DND-41 (cell line): ENCODE results near the gene MFNG.

ENCODE experiments used
- ATAC-seq: fragments of 200-7000 bp; cut with Tn5 transposase; 3 replicates; pipeline ENCODE4 v1.9.1; 2021; ENCODE audit warnings: low read depth; ENCODE audit not compliant: insufficient read depth
- DNase-seq: peaks from one replicate; pipeline ENCODE4 v3.0.0-alpha.2; 2020
- H2AFZ ChIP-seq: 2 replicates; pipeline ENCODE4 v1.6.0; 2012; ENCODE audit warnings: low read depth, low read length
- H3K27ac ChIP-seq: 2 replicates; pipeline ENCODE4 v1.5.1; 2012; ENCODE audit warnings: low read length, inconsistent platforms
- H3K27me3 ChIP-seq: fragments of 200-600 bp; sonication (generic); 2 replicates; pipeline ENCODE4 v1.6.0; 2012; ENCODE audit warnings: low read length, mild to moderate bottlenecking, inconsistent platforms; ENCODE audit not compliant: insufficient read depth, poor library complexity
- H3K36me3 ChIP-seq: 2 replicates; pipeline ENCODE4 v1.5.1; 2012; ENCODE audit warnings: low read length, inconsistent platforms; ENCODE audit not compliant: insufficient read depth
- H3K4me1 ChIP-seq: 2 replicates; pipeline ENCODE4 v1.5.1; 2012; ENCODE audit warnings: mild to moderate bottlenecking, low read length; ENCODE audit not compliant: insufficient read depth
- H3K4me2 ChIP-seq: 2 replicates; pipeline ENCODE4 v1.6.0; 2012; ENCODE audit warnings: mild to moderate bottlenecking, moderate library complexity, low read length, inconsistent platforms; ENCODE audit not compliant: insufficient read depth
- H3K4me3 ChIP-seq, 2 experiments: fragments of 200-600 bp in 1 of 2; shearing (Covaris generic) in 1 of 2; 2 replicates each; pipeline ENCODE4 v1.5.1; 2012 to 2016; ENCODE audit warnings: inconsistent platforms in 2 of 2, low read length in 2 of 2, mild to moderate bottlenecking in 2 of 2, low read depth in 1 of 2, moderate library complexity in 1 of 2
- H3K79me2 ChIP-seq: 2 replicates; pipeline ENCODE4 v1.6.0; 2012; ENCODE audit warnings: low read length, inconsistent platforms; ENCODE audit not compliant: insufficient read depth
- H3K9ac ChIP-seq: 2 replicates; pipeline ENCODE4 v1.6.0; 2012; ENCODE audit warnings: low read depth, mild to moderate bottlenecking, inconsistent platforms, low read length, moderate library complexity
- H3K9me3 ChIP-seq: 2 replicates; pipeline ENCODE4 v1.5.1; 2012; ENCODE audit warnings: low read length, moderate library complexity, mild to moderate bottlenecking, inconsistent platforms; ENCODE audit not compliant: insufficient read depth, severe bottlenecking
- H4K20me1 ChIP-seq: 2 replicates; pipeline ENCODE4 v1.6.0; 2012; ENCODE audit warnings: low read length; ENCODE audit not compliant: insufficient read depth
- CTCF ChIP-seq: IDR thresholded peaks from 2 replicates; pipeline ENCODE4 v1.5.1; 2012; ENCODE audit warnings: borderline replicate concordance, low read length, moderate library complexity, mild to moderate bottlenecking; ENCODE audit not compliant: poor library complexity, severe bottlenecking; ENCODE audit errors: extremely low read depth
- EZH2 ChIP-seq: IDR thresholded peaks from 3 replicates; pipeline ENCODE4 v1.6.1; 2012; ENCODE audit warnings: borderline replicate concordance, low read depth, mild to moderate bottlenecking, moderate library complexity, low read length, inconsistent platforms; ENCODE audit not compliant: severe bottlenecking

Gene MFNG

GRCh38 chr22:37521236-37521739 lies 35.1 kb upstream of the MFNG start:
- Histone ChIP-seq H3K9ac (no peak overlapping the region), H3K9me3 (no peaks in the 10 kb centered on the region), H3K27ac (no peak overlapping the region), H3K4me3 (no peak overlapping the region), H3K4me1 (no peaks in the 10 kb centered on the region), H4K20me1 (no peaks in the 10 kb centered on the region), H3K27me3 (peaks cover 6% of the 10 kb centered on the region), H3K36me3 (no peaks in the 10 kb centered on the region), H3K4me2 (no peak overlapping the region), H2AFZ (no peak overlapping the region), H3K79me2 (no peaks in the 10 kb centered on the region)
- TF ChIP-seq EZH2 (no peak), CTCF (no peak)
- ATAC-seq (no peak), DNase-seq (no peak)

- Histone ChIP-seq H3K4me3 (no peak overlapping the region), H3K36me3 (no peaks in the 10 kb centered on the region), H3K27ac (no peak overlapping the region), H3K4me2 (no peak overlapping the region), H4K20me1 (no peaks in the 10 kb centered on the region), H3K79me2 (no peaks in the 10 kb centered on the region), H3K4me1 (no peaks in the 10 kb centered on the region), H3K9ac (no peak overlapping the region), H3K9me3 (no peaks in the 10 kb centered on the region), H3K27me3 (peaks cover 11% of the 10 kb centered on the region), H2AFZ (no peak overlapping the region)
- DNase-seq (no peak), ATAC-seq (no peak)
- TF ChIP-seq CTCF: no peak
- TF ChIP-seq EZH2: no peak
Measured at GRCh38 chr22:37520776-37521191, 34.6 kb upstream of the MFNG start.

- H3K4me2 ChIP-seq: no peak within 1 kb of the TSS
- ATAC-seq (no peak), DNase-seq (no peak)
- H3K27me3 ChIP-seq: peaks cover 16% of the 10 kb centered on the region
- no peaks in the 10 kb centered on the region for H3K36me3 ChIP-seq
- H4K20me1 ChIP-seq: no peaks in the 10 kb centered on the region
- H3K4me3 ChIP-seq: no peak within 1 kb of the TSS
- no peak within 1 kb of the TSS for H3K27ac ChIP-seq
- TF ChIP-seq CTCF: no peak
- no peak for TF ChIP-seq EZH2
- H3K4me1 ChIP-seq: no peaks in the 10 kb centered on the region
- no peaks in the 10 kb centered on the region for H3K79me2 ChIP-seq
- H3K9ac ChIP-seq: no peak within 1 kb of the TSS
- H3K9me3 ChIP-seq: no peaks in the 10 kb centered on the region
- H2AFZ ChIP-seq: no peak within 1 kb of the TSS
Measured at GRCh38 chr22:37519268-37520195, 33.3 kb upstream of the MFNG start, which contains the start of gene CARD10. TSS of gene CARD10 (minus strand) at chr22:37519415. CDS start at chr22:37519200, 215 bp downstream.
